K562 (cell line): Measurements from ENCODE around the gene RBBP4. TPM values are rescaled to one million over a fixed set of nuclear protein-coding genes. Genes with fewer than 3 reads are reported as not detected.

ENCODE experiments used
- REST ChIP-seq, 2 experiments: fragments of 450-650 bp; formaldehyde crosslinking in 1 of 2; IDR thresholded peaks; 2 replicates each; pipeline versions ENCODE4 v1.4.0 to v1.6.1; 2014 to 2020; ENCODE audit warnings: mild to moderate bottlenecking in 2 of 2, borderline replicate concordance in 1 of 2, low read depth in 1 of 2
- ZBTB40 ChIP-seq, 2 experiments: fragments of 450-650 bp in 1 of 2; sonication (generic) in 1 of 2; formaldehyde crosslinking in 1 of 2; IDR thresholded peaks; 2 replicates each; pipeline versions ENCODE4 v1.7.1 to v1.9.0; 2016 to 2022; ENCODE audit warnings: inconsistent platforms in 1 of 2, mild to moderate bottlenecking in 1 of 2, missing genetic modification reagents in 1 of 2
- polyA plus RNA-seq, 8 experiments: library from polyadenylated mRNA; depleted of rRNA in 4 of 8; stranded (reverse) in 5 of 8; unstranded in 3 of 8; fragments of >200 nt; fragmentation: Nextera tagmentation in 2 of 8; fragmentation: Illumina TruSeq in 1 of 8; extraction: Ambion mirVana in 2 of 8; extraction: Trizol in 1 of 8; gene quantifications; 2 replicates each; pipeline versions ENCODE4 v1.2.1 to v1.2.3, GENCODE V29; 2011 to 2014; ENCODE audit warnings: inconsistent platforms in 1 of 8, missing spikeins in 1 of 8
- total RNA-seq, 7 experiments: library from RNA; depleted of rRNA in 6 of 7; stranded (reverse); fragments of >200 nt in 6 of 7; fragmentation: Illumina TruSeq in 2 of 7; extraction: Trizol in 2 of 7; gene quantifications; 2 replicates each; pipeline versions ENCODE4 v1.2.1 to v1.2.3, GENCODE V29; 2011 to 2021; ENCODE audit warnings: low replicate concordance in 1 of 7

The RBBP4 gene
- total and polyA plus RNA-seq, 9 of the 15 experiments (the other 6 are each of a cell fraction or from before 2014, with no cell fraction given), result 185 to 409 (median 259) TPM

GRCh38 chr1:32725615-32725982, 74.6 kb downstream of the RBBP4 start (continued):
- TF ChIP-seq ZBTB40 (IDR thresholded peaks at IDR 0.05), result 0 out of 2 replicates have a peak, but pooled peaks have one; percentile 31
- no peak for TF ChIP-seq ZBTB40 (CRISPR knock-in tag; IDR thresholded peaks at IDR 0.05)
- no peak for TF ChIP-seq REST (IDR thresholded peaks at IDR 0.05; ENCODE audit: borderline replicate concordance)
- 0 out of 2 replicates have a peak, but pooled peaks have one; percentile 2 for TF ChIP-seq REST (CRISPR knock-in tag; IDR thresholded peaks at IDR 0.05; ENCODE audit: low read depth)
